ENCODE results near the gene C1orf53. TPM values are rescaled to one million over a fixed set of nuclear protein-coding genes. Genes with fewer than 3 reads are reported as not detected.

C1orf53 gene
- total and polyA plus RNA-seq, 2 donors from 2014 or later = 8.4 to 8.9 TPM

- Histone ChIP-seq H3K4me3 (ENCODE audit: low read length in 3 of 3) (no peak overlapping the region), H3K27me3 (ENCODE audit: control insufficient read depth, insufficient read depth, low read length) (no peaks in the 10 kb centered on the region), H3K36me3 (ENCODE audit: control insufficient read depth in 2 of 3, insufficient read depth in 3 of 3, low read length in 3 of 3) (no peaks in the 10 kb centered on the region), H3K27ac (ENCODE audit: low read depth in 2 of 2, low read length in 2 of 2) (no peak overlapping the region), H3K9ac (ENCODE audit: low read length in 3 of 3) (no peak overlapping the region), H3K9me3 (ENCODE audit: control insufficient read depth in 2 of 3, insufficient read depth in 1 of 3, low read length in 3 of 3) (no peaks in the 10 kb centered on the region), H3K4me1 (ENCODE audit: control insufficient read depth in 2 of 3, insufficient read depth in 2 of 3, low read depth in 1 of 3, low read length in 3 of 3) (no peaks in the 10 kb centered on the region)
- no peak for DNase-seq
- FAIRE-seq = no peak
- intact Hi-C loops (cut with DNase I) = no loop called here
- TF ChIP-seq CTCF (IDR thresholded peaks at IDR 0.05; ENCODE audit: borderline replicate concordance, extremely low read depth, insufficient read depth) = no peak
These were observed 43.4 kb upstream of the C1orf53 start for GRCh38 chr1:197859024-197859423.

GRCh38 chr1:197862221-197862620, 40.2 kb upstream of the C1orf53 start:
- H3K36me3 ChIP-seq (ENCODE audit: control insufficient read depth in 2 of 3, insufficient read depth in 3 of 3, low read length in 3 of 3) = no peaks in the 10 kb centered on the region
- no peak overlapping the region for H3K27ac ChIP-seq (ENCODE audit: low read depth in 2 of 2, low read length in 2 of 2)
- H3K4me1 ChIP-seq (ENCODE audit: control insufficient read depth in 2 of 3, insufficient read depth in 2 of 3, low read depth in 1 of 3, low read length in 3 of 3) = no peaks in the 10 kb centered on the region
- no peak for FAIRE-seq
- TF ChIP-seq CTCF (IDR thresholded peaks at IDR 0.05; ENCODE audit: borderline replicate concordance, extremely low read depth, insufficient read depth) = no peak
- no peak overlapping the region for H3K4me3 ChIP-seq (ENCODE audit: low read length in 3 of 3)
- intact Hi-C loops (cut with DNase I) = no loop called here
- no peak overlapping the region for H3K9ac ChIP-seq (ENCODE audit: low read length in 3 of 3)
- no peaks in the 10 kb centered on the region for H3K27me3 ChIP-seq (ENCODE audit: control insufficient read depth, insufficient read depth, low read length)
- H3K9me3 ChIP-seq (ENCODE audit: control insufficient read depth in 2 of 3, insufficient read depth in 1 of 3, low read length in 3 of 3) = no peaks in the 10 kb centered on the region
- no peak for DNase-seq

GRCh38 chr1:197862671-197863070, 39.8 kb upstream of the C1orf53 start:
- DNase-seq (no peak), FAIRE-seq (no peak)
- Histone ChIP-seq H3K4me3 (ENCODE audit: low read length in 3 of 3) (no peak overlapping the region), H3K36me3 (ENCODE audit: control insufficient read depth in 2 of 3, insufficient read depth in 3 of 3, low read length in 3 of 3) (no peaks in the 10 kb centered on the region), H3K27ac (ENCODE audit: low read depth in 2 of 2, low read length in 2 of 2) (no peak overlapping the region), H3K9me3 (ENCODE audit: control insufficient read depth in 2 of 3, insufficient read depth in 1 of 3, low read length in 3 of 3) (no peaks in the 10 kb centered on the region), H3K4me1 (ENCODE audit: control insufficient read depth in 2 of 3, insufficient read depth in 2 of 3, low read depth in 1 of 3, low read length in 3 of 3) (no peaks in the 10 kb centered on the region), H3K9ac (ENCODE audit: low read length in 3 of 3) (no peak overlapping the region), H3K27me3 (ENCODE audit: control insufficient read depth, insufficient read depth, low read length) (no peaks in the 10 kb centered on the region)
- no peak for TF ChIP-seq CTCF (IDR thresholded peaks at IDR 0.05; ENCODE audit: borderline replicate concordance, extremely low read depth, insufficient read depth)
- intact Hi-C loops (cut with DNase I) = no loop called here

- no peak for DNase-seq
- H3K4me1 ChIP-seq (ENCODE audit: control insufficient read depth in 2 of 3, insufficient read depth in 2 of 3, low read depth in 1 of 3, low read length in 3 of 3) = no peaks in the 10 kb centered on the region
- H3K27me3 ChIP-seq (ENCODE audit: control insufficient read depth, insufficient read depth, low read length) = no peaks in the 10 kb centered on the region
- H3K27ac ChIP-seq (ENCODE audit: low read depth in 2 of 2, low read length in 2 of 2) = no peak overlapping the region
- no peak overlapping the region for H3K9ac ChIP-seq (ENCODE audit: low read length in 3 of 3)
- no peak for TF ChIP-seq CTCF (IDR thresholded peaks at IDR 0.05; ENCODE audit: borderline replicate concordance, extremely low read depth, insufficient read depth)
- intact Hi-C loops (cut with DNase I) = no loop called here
- H3K9me3 ChIP-seq (ENCODE audit: control insufficient read depth in 2 of 3, insufficient read depth in 1 of 3, low read length in 3 of 3) = no peaks in the 10 kb centered on the region
- H3K36me3 ChIP-seq (ENCODE audit: control insufficient read depth in 2 of 3, insufficient read depth in 3 of 3, low read length in 3 of 3) = no peaks in the 10 kb centered on the region
- no peak overlapping the region for H3K4me3 ChIP-seq (ENCODE audit: low read length in 3 of 3)
- no peak for FAIRE-seq
These were observed 36.6 kb upstream of the C1orf53 start for GRCh38 chr1:197865809-197866208.

All from kidney (tissue), 14 donors.